ENCODE measurements around the gene G6PC3.
"Not testable (repeated sequence)": the region's sequence is repeated elsewhere in the genome, so short reads cannot be mapped to it uniquely, and the experiment has no call there.

Gene G6PC3, protein sequence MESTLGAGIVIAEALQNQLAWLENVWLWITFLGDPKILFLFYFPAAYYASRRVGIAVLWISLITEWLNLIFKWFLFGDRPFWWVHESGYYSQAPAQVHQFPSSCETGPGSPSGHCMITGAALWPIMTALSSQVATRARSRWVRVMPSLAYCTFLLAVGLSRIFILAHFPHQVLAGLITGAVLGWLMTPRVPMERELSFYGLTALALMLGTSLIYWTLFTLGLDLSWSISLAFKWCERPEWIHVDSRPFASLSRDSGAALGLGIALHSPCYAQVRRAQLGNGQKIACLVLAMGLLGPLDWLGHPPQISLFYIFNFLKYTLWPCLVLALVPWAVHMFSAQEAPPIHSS

DNA sequence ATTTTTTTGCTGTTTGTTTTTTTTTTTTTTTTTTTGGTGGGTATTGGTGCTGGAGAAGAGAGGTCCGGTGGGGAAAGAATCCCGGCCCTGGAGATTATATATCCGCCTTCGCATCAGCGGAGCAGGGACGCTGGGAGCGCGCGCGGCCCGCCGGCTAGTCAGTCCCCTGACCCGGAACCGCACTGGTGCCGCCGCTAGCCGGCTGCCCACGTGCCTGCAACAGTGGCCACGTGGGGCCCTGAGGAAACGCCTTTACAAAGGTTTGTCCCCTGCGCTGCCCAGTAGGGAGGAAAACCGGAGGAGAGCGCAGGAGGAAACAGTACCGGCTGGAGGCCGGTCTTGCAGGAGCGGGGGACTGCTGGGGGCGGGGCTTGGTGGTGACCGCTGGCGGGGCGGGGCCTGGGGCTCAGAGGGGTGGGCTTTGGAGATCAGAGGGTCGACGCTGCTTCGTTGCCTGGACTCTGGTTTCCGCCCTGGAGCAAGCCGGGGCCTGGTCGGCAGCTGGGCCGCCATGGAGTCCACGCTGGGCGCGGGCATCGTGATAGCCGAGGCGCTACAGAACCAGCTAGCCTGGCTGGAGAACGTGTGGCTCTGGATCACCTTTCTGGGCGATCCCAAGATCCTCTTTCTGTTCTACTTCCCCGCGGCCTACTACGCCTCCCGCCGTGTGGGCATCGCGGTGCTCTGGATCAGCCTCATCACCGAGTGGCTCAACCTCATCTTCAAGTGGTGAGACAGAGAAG, at the start of gene G6PC3:
Gene G6PC3 (plus strand): TSS at position 281 of the 743 bp plus-strand sequence. CDS start 231 bp downstream, at position 512.
- peak; percentile 95 for DNase-seq

- not testable (repeated sequence) for DNase-seq
These were observed 49.3 kb upstream of the G6PC3 start for GRCh38 chr17:44021227-44021626.

- DNase-seq: no peak
These were observed 48.3 kb upstream of the G6PC3 start for GRCh38 chr17:44022246-44022645.

DNA sequence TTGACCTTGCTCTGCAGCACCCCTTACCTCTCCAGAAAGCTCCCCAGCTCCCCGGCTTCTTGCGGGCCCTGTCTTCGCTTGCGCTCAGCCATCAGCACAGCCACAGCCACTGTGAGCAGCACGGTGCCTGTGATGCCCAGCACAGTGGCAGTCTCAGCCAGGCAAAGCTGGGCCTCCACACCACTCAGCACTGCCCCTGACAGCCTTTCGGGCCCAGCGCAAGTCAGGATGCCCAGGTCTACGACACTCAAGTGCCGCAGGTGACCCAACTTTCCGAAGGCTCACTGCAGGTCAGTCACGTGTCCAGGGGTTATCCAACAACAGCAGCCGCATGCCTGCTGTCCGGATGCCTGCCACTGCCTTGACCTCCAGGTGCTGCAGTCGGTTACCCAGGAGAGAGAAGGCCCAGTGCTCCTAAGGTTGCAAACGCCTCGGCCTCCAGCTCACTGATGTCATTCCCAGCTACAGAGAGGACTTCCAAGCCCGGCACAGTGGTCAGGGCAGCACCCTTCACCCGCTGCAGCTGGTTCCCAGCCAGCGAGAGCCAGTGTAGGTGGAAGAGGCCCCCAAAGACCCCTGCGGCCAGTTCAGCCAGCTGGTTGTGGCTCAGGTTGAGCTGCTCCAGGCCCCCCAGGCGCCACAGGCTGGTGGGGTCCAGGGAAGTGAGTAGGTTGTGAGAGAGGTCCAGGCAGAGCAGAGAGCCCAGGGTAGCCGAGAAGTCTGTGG, 46.8 kb upstream of the G6PC3 start:
- no peak for DNase-seq

GRCh38 chr17:44024271-44024663, 46.3 kb upstream of the G6PC3 start:
- peak; percentile 96 for DNase-seq

DNA sequence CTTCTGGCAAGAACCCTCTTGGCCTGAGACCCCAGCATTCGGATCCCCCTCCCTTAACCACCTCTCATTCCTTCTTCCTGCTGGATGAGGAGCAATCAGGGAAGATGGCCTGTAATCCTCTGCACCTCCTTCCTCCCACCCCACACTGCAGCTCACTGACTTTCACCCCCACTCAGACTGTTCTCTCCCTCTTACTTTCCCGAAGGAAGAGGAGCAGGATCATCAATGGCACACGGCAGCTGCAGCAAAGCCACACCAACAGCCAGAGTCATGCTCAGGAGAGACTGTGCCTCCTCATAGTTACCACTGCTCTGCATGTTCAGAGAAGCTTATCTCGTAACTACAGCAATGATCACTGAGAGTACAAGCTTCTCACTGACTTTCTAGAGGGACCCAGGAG, 45.7 kb upstream of the G6PC3 start:
- DNase-seq: no peak

- no peak for DNase-seq
These were observed 40.8 kb upstream of the G6PC3 start for GRCh38 chr17:44029736-44030135.

- DNase-seq: no peak
These were observed 40.1 kb upstream of the G6PC3 start for GRCh38 chr17:44030482-44030881.

DNA sequence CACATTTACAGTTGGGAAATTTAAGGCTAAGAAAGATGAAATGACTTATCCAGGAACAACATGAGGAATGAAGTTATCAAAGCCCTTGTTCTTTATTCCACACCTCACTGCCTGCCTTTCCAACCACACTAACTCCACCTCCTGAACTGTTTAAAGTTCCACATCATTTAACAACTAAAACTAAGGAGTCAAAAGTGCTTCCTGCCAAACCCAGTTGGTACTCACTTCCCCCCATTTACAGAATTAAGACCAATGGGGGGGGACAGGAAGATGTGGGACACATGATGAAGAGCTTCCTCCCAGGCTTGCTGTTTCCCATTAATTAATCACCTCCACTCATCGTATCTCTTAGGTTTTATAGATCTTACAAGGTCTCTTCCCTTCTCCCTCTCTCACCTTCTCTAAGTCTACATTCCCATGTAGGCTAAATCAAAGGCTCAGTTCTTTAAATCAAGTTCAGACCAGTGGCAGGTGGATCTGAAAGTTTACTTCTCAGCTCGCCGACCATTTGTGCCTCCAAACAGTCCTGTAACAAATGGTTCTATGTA, 36.6 kb upstream of the G6PC3 start:
- DNase-seq: no peak

GRCh38 chr17:44034688-44035087, 35.8 kb upstream of the G6PC3 start:
- not testable (repeated sequence) for DNase-seq

DNA sequence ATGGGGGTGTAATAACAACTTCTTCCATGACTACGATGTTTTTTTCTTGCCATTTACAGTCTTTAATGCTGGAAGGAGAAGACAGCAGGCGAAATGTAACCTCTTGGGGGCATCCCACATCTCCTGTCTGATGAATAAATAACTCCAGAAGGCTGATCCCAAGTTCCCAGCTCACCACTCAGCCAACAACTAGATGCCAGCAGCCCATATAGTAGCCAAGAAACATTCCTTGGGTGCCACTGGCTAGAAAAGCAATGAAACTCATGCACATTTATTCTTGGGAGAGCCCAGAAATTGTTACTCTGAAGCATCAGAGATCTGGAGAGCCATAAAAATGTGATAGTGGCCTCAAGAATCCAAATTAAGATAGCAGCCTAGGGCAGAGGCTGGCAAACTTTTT, 33.1 kb upstream of the G6PC3 start:
- DNase-seq: no peak

DNA sequence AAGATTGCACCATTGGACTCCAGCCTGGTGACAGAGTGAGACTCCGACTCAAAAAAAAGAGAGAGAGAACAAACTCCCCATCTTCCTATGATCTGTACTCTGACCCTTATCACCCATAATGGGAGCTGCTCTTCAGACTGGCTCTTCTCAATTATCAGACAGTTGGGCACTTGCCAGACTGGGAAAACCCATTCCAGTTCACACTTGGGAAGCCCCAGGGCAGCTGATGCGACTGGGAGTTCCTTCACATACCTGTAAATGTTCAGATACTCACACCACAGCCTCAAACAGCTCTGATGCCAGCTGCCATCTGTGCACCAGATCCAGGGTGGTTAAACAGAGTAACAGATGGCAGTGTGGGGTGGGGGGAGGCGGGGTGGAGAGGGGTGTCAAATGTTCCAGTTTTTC, 31.9 kb upstream of the G6PC3 start:
- no peak for DNase-seq

DNA sequence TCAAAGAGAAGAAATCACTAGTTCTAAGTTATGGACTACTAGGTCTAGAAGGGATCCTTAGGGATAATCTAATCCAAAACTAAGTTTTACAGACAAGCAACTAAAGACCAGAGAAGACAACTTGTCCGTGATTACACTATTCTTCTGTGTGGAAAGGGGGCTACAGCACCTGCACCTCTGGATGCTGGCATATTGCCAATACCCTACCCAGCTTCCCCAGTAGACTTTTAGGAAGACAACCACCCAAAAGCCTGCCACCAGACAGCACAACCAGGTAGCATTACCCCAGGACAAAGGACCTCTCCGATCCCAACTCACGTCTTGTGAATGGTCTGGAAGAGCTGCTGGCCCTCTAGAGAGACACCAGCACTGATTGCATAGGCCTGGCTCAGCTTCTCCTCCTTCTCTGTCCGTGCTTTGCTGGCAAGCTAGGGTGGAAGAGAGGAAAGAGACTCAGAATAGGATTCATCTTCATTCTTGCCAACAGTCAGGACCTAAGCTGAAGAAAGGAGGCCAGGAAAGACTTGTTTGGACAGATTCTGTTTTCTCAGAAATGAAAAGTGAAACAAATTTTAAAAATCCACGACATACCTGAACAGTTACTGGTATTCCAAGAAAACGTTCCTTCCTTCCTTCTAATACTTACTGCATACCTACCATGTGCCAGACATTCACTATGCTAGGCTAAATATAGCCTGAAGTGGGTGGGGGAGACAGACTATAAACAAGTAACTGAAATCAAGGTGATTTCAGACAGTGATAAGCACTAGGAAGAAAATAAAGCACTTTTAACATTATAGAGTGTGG, 30.5 kb upstream of the G6PC3 start:
- no peak for DNase-seq

DNA sequence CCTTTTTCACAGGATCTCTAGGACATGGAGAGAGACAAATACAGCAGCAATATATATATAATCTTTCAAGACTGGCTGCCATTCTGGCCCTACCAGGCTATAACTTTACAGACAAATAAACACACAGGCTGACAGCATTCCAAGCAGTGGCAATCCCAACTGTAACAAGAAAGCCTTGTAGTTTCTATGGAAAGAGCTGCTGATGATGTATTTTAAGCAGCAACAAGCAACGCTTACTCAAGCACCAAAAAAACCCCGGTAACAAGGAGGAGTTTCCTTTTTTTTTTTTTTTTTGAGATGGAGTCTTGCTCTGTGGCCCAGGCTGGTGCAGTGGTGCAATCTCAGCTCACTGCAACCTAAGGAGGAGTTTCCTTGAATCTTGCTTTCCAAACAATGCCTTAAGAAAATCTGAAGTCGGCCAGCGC, 27.3 kb upstream of the G6PC3 start:
- no peak for DNase-seq

DNA sequence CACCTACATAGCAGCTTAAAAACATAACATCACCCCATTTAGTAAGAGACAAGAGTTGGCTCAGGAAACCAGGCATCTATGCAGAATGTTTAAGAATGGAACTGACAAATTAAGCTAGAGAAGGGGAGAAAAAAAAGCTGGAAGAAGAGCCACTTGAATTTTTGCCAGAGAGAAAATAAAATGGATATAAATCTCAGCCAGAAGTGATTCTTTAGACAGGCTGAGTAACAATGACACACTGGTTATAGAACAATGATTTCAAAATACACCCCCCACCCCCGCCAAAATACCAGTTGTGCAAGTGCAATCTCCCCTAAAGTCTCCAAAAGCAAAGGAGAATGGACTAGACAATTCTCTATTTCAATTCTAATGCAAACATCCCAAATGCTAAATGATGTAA, 26.5 kb upstream of the G6PC3 start:
- no peak for DNase-seq

DNA sequence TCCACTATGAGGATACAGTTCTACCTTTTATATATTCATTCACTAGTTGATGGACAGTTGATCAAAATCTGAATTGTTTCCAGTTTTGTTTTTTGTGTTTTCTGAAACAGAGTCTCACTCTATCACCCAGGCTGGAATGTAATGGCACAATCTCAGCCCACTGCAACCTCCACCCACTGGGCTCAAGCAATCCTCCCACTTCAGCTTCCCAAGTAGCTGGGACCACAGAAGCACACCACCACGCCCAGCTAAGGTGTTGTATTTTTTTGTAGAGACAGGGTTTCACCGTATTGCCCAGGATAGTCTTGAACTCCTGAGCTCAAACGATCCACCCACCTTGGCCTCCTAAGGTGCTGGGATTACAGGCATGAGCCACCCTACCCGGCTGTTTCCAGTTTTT, 25.0 kb upstream of the G6PC3 start:
- no peak for DNase-seq

DNA sequence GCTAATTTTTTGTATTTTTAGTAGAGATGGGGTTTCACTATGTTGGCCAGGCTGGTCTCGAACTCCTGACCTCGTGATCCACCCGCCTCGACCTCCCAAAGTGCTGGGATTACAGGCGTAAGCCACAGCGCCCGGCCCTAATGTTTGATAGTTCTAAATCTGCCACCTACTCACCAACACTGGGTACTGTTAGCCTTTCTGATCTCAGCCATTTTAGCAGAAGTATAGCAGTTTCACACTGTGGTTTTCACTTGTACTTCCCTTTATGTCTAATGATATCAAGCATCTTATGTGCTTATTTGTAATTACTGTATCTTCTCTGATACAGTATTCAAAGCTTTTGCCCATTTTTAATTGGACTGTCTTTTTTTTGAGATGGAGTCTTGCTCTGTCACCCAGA, 23.6 kb upstream of the G6PC3 start:
- DNase-seq: not testable (repeated sequence)

GRCh38 chr17:44049294-44050060, 21.1 kb upstream of the G6PC3 start:
- DNase-seq: no peak

DNA sequence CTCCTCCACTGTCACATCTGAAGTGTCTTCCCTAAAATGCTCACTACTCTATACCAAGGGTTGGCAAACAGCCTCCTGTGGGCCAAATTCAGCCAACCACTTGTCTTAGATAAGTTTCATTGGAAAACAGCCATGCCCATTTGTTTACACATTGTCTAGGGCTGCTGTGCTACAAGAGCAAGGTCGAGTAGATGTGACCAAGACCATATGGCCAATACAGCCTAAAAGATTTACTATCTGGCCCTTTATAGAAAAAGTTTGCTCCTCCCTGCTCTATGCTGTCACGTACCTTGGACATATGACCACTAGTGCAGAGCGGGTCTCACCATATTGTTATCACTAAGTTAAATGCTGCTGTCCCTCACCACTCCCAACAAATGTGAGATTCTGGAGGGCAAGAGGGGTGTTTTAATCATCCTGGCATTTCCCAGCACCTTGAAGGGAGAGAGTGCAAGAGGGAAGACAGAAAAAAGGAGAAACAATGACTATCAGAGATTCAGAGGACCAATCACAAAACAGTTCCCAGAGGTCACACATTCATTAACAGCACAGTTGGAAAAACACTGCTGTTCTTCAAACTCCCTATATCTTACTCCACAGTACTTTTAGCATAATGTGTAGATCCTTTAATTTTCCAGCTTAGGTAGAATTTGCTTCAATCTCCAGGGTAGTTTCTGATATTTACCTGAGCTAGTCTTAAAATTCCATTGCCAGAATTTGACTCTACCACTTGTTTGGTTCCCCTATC, 17.2 kb upstream of the G6PC3 start:
- peak; percentile 55 for DNase-seq

DNA sequence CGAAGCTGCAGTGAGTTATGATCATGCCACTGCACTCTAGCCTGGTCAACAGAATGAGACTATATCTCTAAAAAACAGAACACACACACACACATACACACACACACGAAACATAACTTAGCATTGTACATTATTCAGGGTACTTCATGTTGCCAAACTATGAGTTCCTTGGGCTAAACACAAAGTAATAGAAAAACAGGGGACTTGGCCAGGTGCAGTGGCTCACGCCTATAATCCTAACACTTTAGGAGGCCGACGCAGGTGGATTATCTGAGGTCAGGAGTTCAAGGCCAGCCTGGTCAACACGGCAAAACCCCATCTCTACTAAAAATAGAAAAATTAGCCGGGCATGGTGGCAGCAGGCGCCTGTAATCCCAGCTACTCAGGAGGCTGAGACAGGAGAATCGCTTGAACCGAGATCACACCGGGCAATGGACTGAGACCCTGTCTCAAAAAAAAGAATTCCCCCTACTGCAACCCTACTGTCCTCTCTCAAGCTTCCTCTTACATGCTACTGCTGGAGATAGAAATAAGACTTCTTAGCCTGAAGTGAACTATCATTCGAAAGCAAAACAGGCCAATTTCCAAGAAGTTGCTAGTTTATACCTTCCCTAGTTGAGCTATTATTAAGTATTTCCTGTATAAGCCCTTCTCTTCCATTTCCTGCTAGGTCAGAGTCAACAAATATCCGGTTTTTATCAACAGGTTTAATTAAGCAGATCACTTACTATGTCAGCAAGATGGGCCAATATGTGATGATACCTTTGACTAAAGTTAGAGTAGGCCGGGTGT, 11.2 kb upstream of the G6PC3 start:
- no peak for DNase-seq
